DND-41 (cell line): ENCODE measurements around the gene CARD11.

Experiments used
- CTCF ChIP-seq: IDR thresholded peaks from 2 replicates; pipeline ENCODE4 v1.5.1; 2012; ENCODE audit warnings: borderline replicate concordance, low read length, moderate library complexity, mild to moderate bottlenecking; ENCODE audit not compliant: poor library complexity, severe bottlenecking; ENCODE audit errors: extremely low read depth
- EZH2 ChIP-seq: IDR thresholded peaks from 3 replicates; pipeline ENCODE4 v1.6.1; 2012; ENCODE audit warnings: borderline replicate concordance, low read depth, mild to moderate bottlenecking, moderate library complexity, low read length, inconsistent platforms; ENCODE audit not compliant: severe bottlenecking

GRCh38 chr7:2964208-2964607, 79.5 kb downstream of the CARD11 start:
- no peak for TF ChIP-seq CTCF
- no peak for TF ChIP-seq EZH2
